HG03280 (cell line): ENCODE measurements around the gene KRTAP10-2.

Experiments used
- ATAC-seq: cut with Tn5 transposase; IDR thresholded peaks from one replicate; pipeline ENCODE4 v1.9.1; 2021; ENCODE audit warnings: mild to moderate bottlenecking, moderate library complexity; ENCODE audit not compliant: unreplicated experiment

The KRTAP10-2 gene

GRCh38 chr21:44515359-44516165 lies 35.7 kb downstream of the KRTAP10-2 start:
- no peak for ATAC-seq

- ATAC-seq, result no peak
Measured at GRCh38 chr21:44514746-44515358, 36.5 kb downstream of the KRTAP10-2 start.

DNA sequence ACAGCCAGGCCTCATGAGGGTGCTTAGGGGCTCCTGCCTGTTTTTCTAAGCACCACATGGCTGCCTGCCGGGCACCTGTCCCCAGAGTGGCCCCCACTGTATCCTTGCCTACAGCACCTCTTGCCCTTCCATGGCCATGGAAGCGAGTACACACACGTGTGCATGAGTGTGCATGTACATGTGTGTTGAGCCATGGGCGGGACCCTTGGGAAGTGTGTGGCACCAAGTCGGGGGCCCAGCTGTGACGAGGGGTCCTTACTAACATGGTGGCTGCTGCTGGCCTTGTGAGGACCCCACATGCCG lies 37.1 kb downstream of the KRTAP10-2 start:
- ATAC-seq, result no peak

DNA sequence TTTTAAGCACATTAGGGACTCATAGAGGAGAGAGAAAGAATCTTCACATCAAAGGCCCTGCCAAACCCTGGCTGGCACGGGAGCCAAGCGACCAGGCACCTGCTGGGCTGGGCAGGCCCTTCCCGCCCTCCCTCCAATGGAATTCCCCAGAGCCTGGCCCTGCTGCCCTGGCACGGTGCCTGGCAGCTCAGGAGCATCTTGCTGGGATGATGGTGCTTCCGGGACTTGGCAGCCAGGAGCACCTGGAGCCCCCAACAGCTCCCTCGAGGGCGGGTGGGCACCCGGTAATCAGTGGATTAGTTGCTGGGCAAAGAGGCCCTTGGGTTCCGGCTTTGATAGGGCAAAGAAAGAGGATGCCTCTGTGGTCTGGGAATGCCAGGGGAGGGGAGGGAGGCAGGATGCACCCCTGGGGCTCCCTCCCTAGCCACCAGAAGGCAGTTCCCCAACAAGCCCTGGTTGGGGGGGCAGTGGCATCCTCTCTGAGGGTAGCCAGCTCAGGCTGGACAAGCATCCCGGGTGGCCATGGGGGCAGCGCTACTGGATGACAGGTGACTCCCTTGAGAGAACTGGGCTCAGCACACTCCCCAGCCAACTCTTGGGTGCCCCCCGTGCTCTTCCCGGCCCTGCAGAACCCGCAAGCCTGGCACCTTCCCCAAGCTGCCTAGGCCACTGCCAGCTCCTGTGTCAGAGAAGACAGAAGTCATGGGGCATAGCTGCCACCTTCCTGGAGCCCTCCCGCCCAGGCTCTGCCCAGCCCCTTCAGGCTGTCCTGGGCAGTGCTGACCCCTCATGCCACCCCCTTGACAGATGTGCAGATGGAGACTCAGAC lies 37.7 kb downstream of the KRTAP10-2 start:
- ATAC-seq, result no peak

- no peak for ATAC-seq
Measured at GRCh38 chr21:44512496-44513388, 38.6 kb downstream of the KRTAP10-2 start.

- no peak for ATAC-seq
Measured at GRCh38 chr21:44511938-44512275, 39.4 kb downstream of the KRTAP10-2 start.

- ATAC-seq, result no peak
Measured at GRCh38 chr21:44511219-44511937, 39.9 kb downstream of the KRTAP10-2 start.

DNA sequence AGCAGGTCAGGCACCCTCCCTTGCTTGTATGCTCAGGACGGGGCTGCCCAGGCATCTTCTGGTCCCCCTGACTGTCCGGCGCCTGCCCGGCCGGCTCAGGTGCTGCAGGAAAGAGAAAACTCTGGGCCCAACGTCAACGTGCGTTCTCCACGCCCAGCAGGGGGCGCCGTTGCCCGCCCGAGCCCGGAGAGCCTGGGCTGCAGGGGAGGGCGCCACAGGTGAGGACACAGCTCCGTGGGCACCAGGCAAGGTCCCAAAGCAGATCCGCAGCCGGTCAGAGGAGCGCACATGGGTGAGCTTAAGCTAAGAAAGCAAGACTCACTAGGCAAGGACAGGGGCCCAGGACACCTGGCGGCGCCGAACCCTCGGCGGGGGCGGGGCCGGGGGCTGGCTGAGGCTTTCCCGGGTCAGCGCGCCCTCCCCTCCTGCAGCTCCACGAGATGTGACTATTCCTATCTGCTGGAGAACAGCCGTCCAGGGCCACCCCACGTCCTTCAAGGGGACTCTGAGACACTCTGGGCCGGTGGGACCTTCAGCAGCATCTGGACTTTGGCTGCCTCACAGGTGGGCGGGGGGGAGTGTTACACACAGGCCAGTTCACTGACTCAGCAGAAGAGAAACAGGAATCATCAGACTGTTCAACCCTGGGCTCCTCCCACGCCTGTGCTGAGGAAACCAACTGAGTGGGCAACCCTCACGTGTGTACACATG lies 40.6 kb downstream of the KRTAP10-2 start:
- ATAC-seq, result no peak

DNA sequence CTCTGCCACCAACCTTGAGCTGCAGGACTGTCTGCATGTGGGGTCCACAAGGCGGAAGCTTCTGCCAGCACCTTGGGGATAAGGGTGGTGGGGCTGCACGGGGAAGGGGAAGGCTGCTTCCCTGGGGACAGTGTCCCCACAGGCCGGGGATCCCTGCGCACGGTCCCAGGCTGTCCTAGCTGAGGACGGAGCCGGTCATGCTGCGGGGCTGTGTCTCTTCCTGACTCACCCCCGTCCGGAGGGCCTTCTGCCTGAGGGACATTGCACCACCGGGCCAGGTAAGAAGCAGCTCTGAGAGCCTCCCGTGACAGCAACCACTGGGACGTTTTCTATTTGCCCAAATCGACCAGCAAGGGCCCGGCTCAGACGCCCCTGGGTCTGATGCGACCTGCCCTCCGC lies 41.2 kb downstream of the KRTAP10-2 start:
- ATAC-seq, result no peak

DNA sequence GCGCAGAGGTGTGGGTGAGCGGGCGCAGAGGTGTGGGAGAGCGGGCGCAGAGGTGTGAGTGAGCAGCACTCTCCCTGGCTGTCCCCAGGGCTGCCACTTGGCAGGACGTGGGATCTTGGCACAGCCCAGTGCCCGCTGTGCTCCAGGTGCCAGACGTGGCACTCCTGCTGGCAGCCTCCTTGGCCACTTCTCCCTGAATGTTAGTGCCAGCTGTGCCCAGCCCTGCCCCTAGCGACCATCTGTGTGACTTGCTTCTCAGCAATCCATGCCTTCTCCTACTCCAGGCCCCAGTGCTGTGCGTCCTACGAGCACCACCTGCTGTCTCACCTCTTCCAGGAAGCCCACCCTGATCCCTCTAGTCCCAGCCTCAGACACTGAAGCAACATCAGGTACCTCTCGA lies 41.8 kb downstream of the KRTAP10-2 start:
- no peak for ATAC-seq

GRCh38 chr21:44508711-44509445 lies 42.4 kb downstream of the KRTAP10-2 start:
- ATAC-seq, result no peak

DNA sequence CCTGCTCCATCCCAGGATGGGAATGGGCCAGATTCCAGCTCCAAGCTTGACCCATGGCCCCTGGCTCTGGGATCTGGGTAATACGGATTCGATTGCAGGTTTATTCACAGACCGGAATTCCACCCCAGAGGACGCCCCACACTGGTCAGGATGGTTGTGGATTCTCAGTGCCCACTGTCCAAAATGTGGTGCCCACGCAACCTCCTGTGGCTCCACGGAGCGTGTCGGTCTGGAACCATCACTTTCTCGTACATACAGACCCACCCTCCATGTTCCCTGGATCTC lies 42.9 kb downstream of the KRTAP10-2 start:
- ATAC-seq, result no peak

DNA sequence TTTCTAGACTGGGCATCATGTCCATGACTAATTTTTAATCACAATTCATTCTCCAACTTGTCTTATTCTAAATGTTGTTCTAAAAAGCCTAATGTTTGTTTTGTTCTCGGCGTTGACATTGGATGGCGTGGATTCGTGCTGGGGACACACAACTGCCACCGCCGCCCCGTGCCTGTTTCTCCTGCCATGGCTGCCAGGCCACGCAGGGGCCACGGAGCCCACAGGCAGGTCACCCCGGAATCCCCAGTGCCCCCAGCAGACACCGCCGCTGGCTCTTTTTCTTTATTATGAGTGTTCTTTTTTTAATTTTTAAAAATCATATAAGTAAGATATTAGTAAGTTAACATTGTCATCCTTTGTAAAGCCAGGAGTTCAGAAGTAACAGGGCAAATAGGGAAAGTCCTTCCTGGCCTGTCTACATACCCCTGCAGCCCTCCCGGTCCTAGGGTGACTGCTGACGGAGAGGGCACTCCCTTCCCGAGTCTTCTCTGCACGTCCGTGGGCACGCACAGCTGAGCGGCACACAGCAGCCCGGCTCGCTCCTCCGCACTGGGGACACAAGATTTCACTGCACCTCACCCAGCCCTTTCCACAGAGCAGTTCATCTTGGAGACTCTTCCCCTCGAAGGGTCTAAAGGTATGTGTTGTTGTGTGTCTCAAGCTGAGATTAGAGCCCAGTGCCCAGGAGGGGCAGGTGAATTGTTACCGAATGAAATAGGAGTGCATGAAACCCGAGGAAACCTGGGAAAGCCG lies 43.5 kb downstream of the KRTAP10-2 start:
- ATAC-seq, result no peak

- no peak for ATAC-seq
Measured at GRCh38 chr21:44506279-44507255, 44.7 kb downstream of the KRTAP10-2 start.

DNA sequence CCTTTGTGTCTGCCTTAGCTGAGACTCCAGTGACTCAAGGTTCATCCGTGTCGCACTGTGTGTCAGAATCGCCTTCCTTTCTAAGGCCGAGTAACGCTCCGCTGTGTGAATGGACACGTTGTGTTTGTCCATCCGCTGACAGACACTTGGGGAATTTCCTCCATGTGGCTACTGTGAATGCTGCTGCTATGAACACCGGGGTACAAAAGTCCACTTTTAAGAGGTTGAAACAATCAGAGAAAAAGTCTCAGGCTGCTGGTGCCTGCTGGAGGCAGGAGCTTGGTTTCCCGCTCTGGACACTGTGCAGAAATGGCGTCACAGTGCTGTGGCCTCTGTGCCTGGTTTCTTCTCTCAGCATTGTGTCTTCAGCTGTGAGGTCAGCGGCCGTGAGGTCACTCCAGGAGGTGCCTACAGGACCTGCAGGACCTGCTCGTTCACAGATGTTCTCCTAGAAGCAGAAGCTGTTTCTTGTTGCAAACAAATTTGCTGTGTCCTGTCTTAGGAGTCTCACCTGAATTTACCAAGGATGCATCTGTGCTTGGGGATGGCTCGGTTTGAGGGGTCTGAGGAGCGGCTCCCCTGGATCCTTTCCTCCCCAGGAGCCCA lies 45.5 kb downstream of the KRTAP10-2 start:
- no peak for ATAC-seq

GRCh38 chr21:44503901-44504399 lies 47.4 kb downstream of the KRTAP10-2 start:
- no peak for ATAC-seq
